BE2C (cell line): ENCODE measurements around the gene PPP2R2B. TPM values are rescaled to one million over a fixed set of nuclear protein-coding genes. Genes with fewer than 3 reads are reported as not detected.

Experiments used
- DNase-seq: peaks from one replicate; pipeline ENCODE4 v3.0.0-alpha.2; 2020
- H3K27me3 ChIP-seq: fragments of 250-450 bp; sonication (Bioruptor Pico); 2 replicates; pipeline ENCODE4 v1.5.1; 2020; ENCODE audit warnings: mild to moderate bottlenecking
- H3K36me3 ChIP-seq: fragments of 250-450 bp; sonication (Bioruptor Pico); 2 replicates; pipeline ENCODE4 v1.5.1; 2020; ENCODE audit warnings: mild to moderate bottlenecking
- H3K4me1 ChIP-seq: fragments of 250-450 bp; sonication (Bioruptor Pico); 2 replicates; pipeline ENCODE4 v1.5.1; 2020
- H3K4me3 ChIP-seq: 2 replicates; pipeline ENCODE4 v1.5.1; 2011; ENCODE audit warnings: low read depth, low read length
- H3K9me3 ChIP-seq: fragments of 250-450 bp; sonication (Bioruptor Pico); 2 replicates; pipeline ENCODE4 v1.5.1; 2020
- CTCF ChIP-seq: IDR thresholded peaks from 2 replicates; pipeline ENCODE4 v1.5.1; 2012; ENCODE audit warnings: mild to moderate bottlenecking, low read depth, low read length
- polyA plus RNA-seq: library from polyadenylated mRNA; unstranded; fragments of >200 nt; gene quantifications from one replicate; pipeline ENCODE4 v1.2.1, GENCODE V29; 2012; ENCODE audit warnings: low read depth, missing spikeins; ENCODE audit not compliant: insufficient read length, insufficient read depth

The PPP2R2B gene
- polyA plus RNA-seq = 8.4 TPM

- no peak for TF ChIP-seq CTCF
These were observed at the start of gene PPP2R2B for GRCh38 chr5:146878476-146879172. PPP2R2B (minus strand) TSS chr5:146878757.

DNA sequence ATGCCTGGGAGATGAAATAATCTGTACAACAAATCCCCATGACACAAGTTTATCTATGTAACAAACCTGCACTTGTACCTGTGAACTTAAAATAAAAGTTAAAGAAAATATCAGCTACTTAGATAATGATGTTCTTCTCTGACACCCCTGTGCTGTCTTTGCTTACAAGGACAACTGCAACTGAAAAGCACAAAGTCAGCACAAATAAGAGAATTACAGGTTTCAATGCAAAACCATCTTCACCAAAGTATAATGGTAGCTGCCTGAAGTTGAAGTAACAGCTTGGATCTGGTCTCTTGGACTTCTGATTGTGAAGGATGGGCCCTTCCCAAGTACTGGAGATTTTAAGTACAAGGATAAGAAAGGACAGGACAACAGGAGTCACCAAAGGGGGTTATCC lies 45.6 kb upstream of the PPP2R2B start:
- no peaks in the 10 kb centered on the region for H3K4me1 ChIP-seq
- DNase-seq = no peak
- H3K4me3 ChIP-seq = no peak overlapping the region
- H3K27me3 ChIP-seq = no peaks in the 10 kb centered on the region; the same call in none of the 2 replicates
- no peaks in the 10 kb centered on the region for H3K36me3 ChIP-seq
- TF ChIP-seq CTCF = no peak
- no peaks in the 10 kb centered on the region for H3K9me3 ChIP-seq

More at GRCh38 chr5:146878476-146879172, at the start of gene PPP2R2B:
- Histone ChIP-seq H3K9me3 (no peaks in the 10 kb centered on the region), H3K27me3 (no peaks in the 10 kb centered on the region; the same call in 1 of the 2 replicates), H3K4me1 (peaks cover 3% of the 10 kb centered on the region), H3K36me3 (no peaks in the 10 kb centered on the region), H3K4me3 (peak within 1 kb of the TSS; percentile 87)
- DNase-seq = peak; percentile 81

DNA sequence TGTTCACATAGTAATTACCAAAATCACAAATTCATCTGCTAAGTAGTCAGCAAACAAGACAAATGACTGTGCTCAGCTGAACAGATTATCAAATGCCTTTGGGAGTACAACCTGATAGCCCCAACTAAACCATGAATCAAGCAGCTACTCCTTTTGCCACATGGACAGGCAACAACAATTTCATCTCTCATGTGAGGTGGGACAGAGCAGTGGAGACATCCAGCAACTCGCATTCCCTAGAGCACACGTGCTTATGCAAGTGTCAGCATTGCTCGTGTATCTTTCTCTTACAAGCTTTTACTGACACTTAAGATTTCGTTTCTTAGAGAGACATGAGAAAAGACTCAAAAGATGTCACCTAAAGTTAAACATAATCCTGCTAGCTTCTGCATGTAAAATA lies 42.7 kb upstream of the PPP2R2B start:
- Histone ChIP-seq H3K36me3 (no peaks in the 10 kb centered on the region), H3K9me3 (no peaks in the 10 kb centered on the region), H3K4me3 (no peak overlapping the region), H3K4me1 (no peaks in the 10 kb centered on the region), H3K27me3 (peaks cover 3% of the 10 kb centered on the region)
- TF ChIP-seq CTCF = no peak
- no peak for DNase-seq

- TF ChIP-seq CTCF = no peak
- Histone ChIP-seq H3K27me3 (peaks cover 4% of the 10 kb centered on the region), H3K9me3 (no peaks in the 10 kb centered on the region), H3K36me3 (no peaks in the 10 kb centered on the region), H3K4me3 (no peak overlapping the region), H3K4me1 (no peaks in the 10 kb centered on the region)
- no peak for DNase-seq
These were observed 41.9 kb upstream of the PPP2R2B start for GRCh38 chr5:146920351-146920881.

- Histone ChIP-seq H3K36me3 (no peaks in the 10 kb centered on the region), H3K9me3 (no peaks in the 10 kb centered on the region), H3K4me3 (no peak overlapping the region), H3K4me1 (no peaks in the 10 kb centered on the region), H3K27me3 (peaks cover 13% of the 10 kb centered on the region)
- no peak for TF ChIP-seq CTCF
- DNase-seq = no peak
These were observed 40.7 kb upstream of the PPP2R2B start for GRCh38 chr5:146919304-146919703.

DNA sequence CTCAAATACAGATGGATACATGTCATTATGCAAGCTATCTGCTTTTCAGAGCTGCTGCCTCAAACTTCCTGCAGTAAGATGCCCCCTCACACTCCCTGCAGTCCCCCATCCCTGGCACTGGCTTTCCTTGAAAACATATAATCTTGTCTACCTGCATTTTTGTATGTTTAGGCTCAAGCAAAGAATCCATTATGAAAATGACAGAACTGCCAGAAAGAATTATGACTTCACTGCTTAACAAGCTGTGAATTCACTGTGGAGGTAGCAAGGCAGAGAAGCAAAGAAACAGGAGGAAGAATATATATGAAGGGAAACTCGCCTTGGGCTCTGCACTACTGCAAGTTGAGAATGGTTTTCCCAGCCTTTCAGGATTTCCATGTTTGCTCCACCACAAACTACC lies 39.4 kb upstream of the PPP2R2B start:
- Histone ChIP-seq H3K4me3 (no peak overlapping the region), H3K9me3 (no peaks in the 10 kb centered on the region), H3K36me3 (no peaks in the 10 kb centered on the region), H3K4me1 (no peaks in the 10 kb centered on the region), H3K27me3 (peaks cover 22% of the 10 kb centered on the region)
- no peak for TF ChIP-seq CTCF
- no peak for DNase-seq
